Astrocyte of the cerebellum (primary cell): ENCODE data around the gene HERC6.
"Not testable (repeated sequence)": the region's sequence is repeated elsewhere in the genome, so short reads cannot be mapped to it uniquely, and the experiment has no call there.

Source experiments
- DNase-seq: peaks from one replicate; pipeline ENCODE4 v3.0.0-alpha.2; 2011; ENCODE audit warnings: low read depth
- H3K4me3 ChIP-seq: 2 replicates; pipeline ENCODE4 v1.5.1; 2011; ENCODE audit warnings: mild to moderate bottlenecking, low read depth, low read length, moderate library complexity
- in situ Hi-C: cut with HindIII; loops from 2 replicates; pipeline ENCODE4 v1.10.0; 2017; ENCODE audit warnings: low sequenced_read_pairs
- TF ChIP-seq, protein P1 (sequence below): IDR thresholded peaks from 2 replicates; pipeline ENCODE4 v1.5.1; 2012; ENCODE audit warnings: low read length, low read depth, moderate library complexity, mild to moderate bottlenecking; ENCODE audit errors: missing control alignments

Gene HERC6

GRCh38 chr4:88420844-88421243 lies 42.2 kb downstream of the HERC6 start:
- in situ Hi-C loops: no loop called here
- no peak overlapping the region for H3K4me3 ChIP-seq
- TF ChIP-seq, protein P1, sequence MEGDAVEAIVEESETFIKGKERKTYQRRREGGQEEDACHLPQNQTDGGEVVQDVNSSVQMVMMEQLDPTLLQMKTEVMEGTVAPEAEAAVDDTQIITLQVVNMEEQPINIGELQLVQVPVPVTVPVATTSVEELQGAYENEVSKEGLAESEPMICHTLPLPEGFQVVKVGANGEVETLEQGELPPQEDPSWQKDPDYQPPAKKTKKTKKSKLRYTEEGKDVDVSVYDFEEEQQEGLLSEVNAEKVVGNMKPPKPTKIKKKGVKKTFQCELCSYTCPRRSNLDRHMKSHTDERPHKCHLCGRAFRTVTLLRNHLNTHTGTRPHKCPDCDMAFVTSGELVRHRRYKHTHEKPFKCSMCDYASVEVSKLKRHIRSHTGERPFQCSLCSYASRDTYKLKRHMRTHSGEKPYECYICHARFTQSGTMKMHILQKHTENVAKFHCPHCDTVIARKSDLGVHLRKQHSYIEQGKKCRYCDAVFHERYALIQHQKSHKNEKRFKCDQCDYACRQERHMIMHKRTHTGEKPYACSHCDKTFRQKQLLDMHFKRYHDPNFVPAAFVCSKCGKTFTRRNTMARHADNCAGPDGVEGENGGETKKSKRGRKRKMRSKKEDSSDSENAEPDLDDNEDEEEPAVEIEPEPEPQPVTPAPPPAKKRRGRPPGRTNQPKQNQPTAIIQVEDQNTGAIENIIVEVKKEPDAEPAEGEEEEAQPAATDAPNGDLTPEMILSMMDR: no peak
- no peak for DNase-seq

DNA sequence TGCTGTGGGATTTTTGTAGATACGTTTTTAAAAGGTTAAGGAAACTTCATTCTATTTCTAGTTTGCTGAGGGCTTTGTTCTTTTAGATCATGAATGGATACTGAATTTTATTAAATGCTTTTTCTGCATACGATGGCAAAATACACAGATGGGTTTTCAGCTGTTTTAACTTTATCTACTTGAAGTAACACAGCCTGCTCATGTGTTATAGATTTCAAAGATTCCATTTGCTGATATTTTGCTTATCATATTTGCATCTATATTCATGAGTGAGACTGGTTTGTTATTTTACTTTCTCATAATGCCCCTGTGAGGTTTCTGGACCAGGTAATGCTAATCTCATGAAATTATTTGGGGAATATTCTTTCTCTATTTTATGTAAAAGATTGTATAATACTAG lies 43.8 kb downstream of the HERC6 start:
- TF ChIP-seq, protein P1: no peak
- in situ Hi-C loops: no loop called here
- no peak for DNase-seq
- H3K4me3 ChIP-seq: no peak overlapping the region

GRCh38 chr4:88429401-88429800 lies 50.7 kb downstream of the HERC6 start:
- in situ Hi-C loops: no loop called here
- H3K4me3 ChIP-seq: no peak overlapping the region
- TF ChIP-seq, protein P1: no peak
- no peak for DNase-seq

DNA sequence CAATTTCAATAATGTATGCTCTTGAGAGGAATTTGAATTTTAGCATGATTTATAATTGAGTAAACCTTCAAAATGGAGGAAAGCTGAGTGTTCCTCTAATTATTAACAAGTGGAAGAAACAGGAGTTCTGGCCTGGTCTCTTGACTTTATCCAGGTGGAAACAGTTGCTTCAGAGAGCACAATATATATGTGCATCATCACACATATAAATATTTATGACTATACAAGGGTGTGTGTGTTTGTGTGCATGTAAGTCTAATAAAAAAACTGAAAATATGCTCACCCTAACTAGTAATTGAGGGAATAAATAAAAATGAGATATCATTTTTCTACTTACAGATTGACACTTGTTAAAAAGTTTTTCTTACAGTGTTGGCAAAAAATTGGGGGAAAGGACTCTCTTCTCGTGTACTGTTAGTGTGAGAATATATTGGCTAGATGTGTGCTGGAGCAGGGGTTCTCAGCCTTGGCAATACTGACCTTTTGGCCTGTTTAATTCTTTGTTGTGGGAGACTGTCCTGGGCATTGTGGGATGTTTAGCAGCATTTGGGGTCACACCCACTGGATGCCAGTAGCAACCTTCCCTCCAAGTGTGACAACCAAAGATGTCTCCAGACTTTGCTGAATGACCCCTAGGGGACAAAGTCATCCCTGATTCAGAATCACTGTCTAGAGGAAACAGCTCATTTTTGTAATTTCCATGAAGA lies 57.5 kb downstream of the HERC6 start:
- no peak for DNase-seq
- no peak overlapping the region for H3K4me3 ChIP-seq
- in situ Hi-C loops: no loop called here
- TF ChIP-seq, protein P1: no peak

- DNase-seq, in situ Hi-C loops, H3K4me3 ChIP-seq: not testable (repeated sequence)
These were observed 59.2 kb downstream of the HERC6 start for GRCh38 chr4:88437873-88438272.

DNA sequence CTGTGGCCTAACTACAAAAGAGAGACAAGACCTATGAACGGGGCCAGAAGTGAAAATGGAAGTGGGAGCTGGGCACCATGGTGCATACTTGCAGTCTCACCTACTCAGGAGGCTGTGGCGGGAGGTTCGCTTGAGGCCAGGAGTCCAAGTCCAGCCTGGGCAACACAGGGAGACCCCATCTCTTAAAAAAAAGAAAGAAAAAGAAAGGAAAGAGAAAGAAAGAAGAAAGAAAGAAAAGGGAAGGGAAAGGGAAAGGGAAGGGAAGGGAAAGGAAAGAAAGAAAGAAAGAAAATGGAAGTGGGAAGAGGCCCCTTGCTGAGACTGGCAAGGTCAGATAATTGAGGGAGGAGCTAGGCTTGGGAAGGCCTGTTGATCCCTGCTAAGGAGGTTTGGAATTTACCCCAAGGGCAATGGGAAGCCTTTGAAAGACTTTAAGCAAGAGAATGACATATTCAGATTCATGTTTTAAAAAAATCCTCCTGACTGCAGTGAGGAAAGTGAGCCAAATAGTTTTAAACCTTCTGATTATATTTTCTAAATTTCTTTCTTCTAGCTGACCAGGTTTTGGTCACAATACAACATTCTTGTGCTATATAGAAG lies 60.6 kb downstream of the HERC6 start:
- TF ChIP-seq, protein P1: no peak
- in situ Hi-C loops: no loop called here
- no peak for DNase-seq
- H3K4me3 ChIP-seq: no peak overlapping the region

GRCh38 chr4:88440146-88440545 lies 61.5 kb downstream of the HERC6 start:
- TF ChIP-seq, protein P1: no peak
- DNase-seq: no peak
- H3K4me3 ChIP-seq: no peak overlapping the region
- in situ Hi-C loops: no loop called here
